ENCODE measurements around the gene IGHMBP2. TPM values are rescaled to one million over a fixed set of nuclear protein-coding genes. Genes with fewer than 3 reads are reported as not detected.

Gene IGHMBP2
- total RNA-seq, 6 experiments from 2014 or later, result 5.8 to 21.2 (median 11.5) TPM

GRCh38 chr11:68872216-68873003 is 31.3 kb upstream of the IGHMBP2 start:
- ATAC-seq (no peak), DNase-seq (peak in 1 of 3 donors; percentile 11)
- TF ChIP-seq CTCF (IDR thresholded peaks at IDR 0.05) (no peak), POLR2A (IDR thresholded peaks at IDR 0.05) (no peak)
- Histone ChIP-seq H3K4me3 (no peak overlapping the region), H3K9me3 (no peaks in the 10 kb centered on the region), H3K27ac (no peak overlapping the region), H3K4me1 (peaks cover 0 to 2% (median 0%) of the 10 kb centered on the region in 4 donors), H3K27me3 (no peaks in the 10 kb centered on the region), H3K36me3 (no peaks in the 10 kb centered on the region)
- WGBS (ENCODE audit: insufficient coverage, low coverage, low lambda C conversion rate, missing lambda C conversion rate), result 49% methylated on average over 11 of the region's 12 CpGs
- intact Hi-C loops (cut with DNase I), result no loop called here

- TF ChIP-seq CTCF (IDR thresholded peaks at IDR 0.05) (no peak), POLR2A (IDR thresholded peaks at IDR 0.05) (no peak)
These were observed 25.7 kb upstream of the IGHMBP2 start for GRCh38 chr11:68878022-68878421.

GRCh38 chr11:68880851-68881250 is 22.8 kb upstream of the IGHMBP2 start:
- 97% methylated on average over 3 of the region's 5 CpGs for WGBS (ENCODE audit: insufficient coverage, low coverage, low lambda C conversion rate, missing lambda C conversion rate)
- Histone ChIP-seq H3K4me1 (peaks cover 0 to 5% (median 0%) of the 10 kb centered on the region in 4 donors), H3K27me3 (no peaks in the 10 kb centered on the region), H3K36me3 (no peaks in the 10 kb centered on the region), H3K9me3 (no peaks in the 10 kb centered on the region), H3K4me3 (no peak overlapping the region), H3K27ac (no peak overlapping the region)
- DNase-seq, result no peak
- no peak for ATAC-seq
- TF ChIP-seq POLR2A (IDR thresholded peaks at IDR 0.05), result no peak
- TF ChIP-seq CTCF (IDR thresholded peaks at IDR 0.05), result no peak
- intact Hi-C loops (cut with DNase I), result no loop called here

More at GRCh38 chr11:68878022-68878421, 25.7 kb upstream of the IGHMBP2 start:
- WGBS (ENCODE audit: insufficient coverage, low coverage, low lambda C conversion rate, missing lambda C conversion rate), result 29% methylated on average over 7 of the region's 7 CpGs
- Histone ChIP-seq H3K27ac (peak overlapping the region in 2 of 3 donors; percentile 8 to 37), H3K4me1 (peaks cover 0 to 5% (median 0%) of the 10 kb centered on the region in 4 donors), H3K36me3 (no peaks in the 10 kb centered on the region), H3K4me3 (no peak overlapping the region), H3K27me3 (no peaks in the 10 kb centered on the region), H3K9me3 (no peaks in the 10 kb centered on the region)
- DNase-seq, result peak in 1 of 3 donors; percentile 39
- peak in 3 of 4 donors; percentile 66 to 95 (median 91) for ATAC-seq
- intact Hi-C loops (cut with DNase I), result no loop called here

GRCh38 chr11:68881320-68881719 is 22.4 kb upstream of the IGHMBP2 start:
- Histone ChIP-seq H3K27me3 (no peaks in the 10 kb centered on the region), H3K9me3 (no peaks in the 10 kb centered on the region), H3K36me3 (no peaks in the 10 kb centered on the region), H3K27ac (no peak overlapping the region), H3K4me3 (no peak overlapping the region), H3K4me1 (peaks cover 0 to 5% (median 0%) of the 10 kb centered on the region in 4 donors)
- no peak for DNase-seq
- intact Hi-C loops (cut with DNase I), result no loop called here
- ATAC-seq, result no peak
- 80% methylated on average over 1 of the region's 2 CpGs for WGBS (ENCODE audit: insufficient coverage, low coverage, low lambda C conversion rate, missing lambda C conversion rate)
- TF ChIP-seq POLR2A (IDR thresholded peaks at IDR 0.05) (no peak), CTCF (IDR thresholded peaks at IDR 0.05) (no peak)
